HepG2 (cell line): Measurements from ENCODE around the gene WNK4. TPM values are rescaled to one million over a fixed set of nuclear protein-coding genes. Genes with fewer than 3 reads are reported as not detected.

Source experiments
- ELF4 ChIP-seq: sonication (generic); formaldehyde crosslinking; IDR thresholded peaks from 2 replicates; pipeline ENCODE4 v1.5.0; 2020; ENCODE audit warnings: missing genetic modification reagents, mild to moderate bottlenecking, moderate library complexity, borderline replicate concordance
- FOSL2 ChIP-seq: sonication (generic); formaldehyde crosslinking; IDR thresholded peaks from 2 replicates; pipeline ENCODE4 v1.4.0; 2020; ENCODE audit warnings: missing genetic modification reagents
- HBP1 ChIP-seq: IDR thresholded peaks from 2 replicates; pipeline ENCODE4 v1.6.1; 2016; ENCODE audit warnings: low read depth, control low read depth
- MAZ ChIP-seq, 2 experiments: sonication (generic) in 1 of 2; formaldehyde crosslinking in 1 of 2; IDR thresholded peaks; 2 replicates each; pipeline versions ENCODE4 v1.5.0 to v1.6.1; 2012 to 2020; ENCODE audit warnings: low read depth in 2 of 2, mild to moderate bottlenecking in 2 of 2, borderline replicate concordance in 1 of 2, improper control_type of control experiment in 1 of 2, low read length in 1 of 2, missing genetic modification reagents in 1 of 2, moderate library complexity in 1 of 2
- NCOA1 ChIP-seq: sonication (generic); formaldehyde crosslinking; IDR thresholded peaks from 2 replicates; pipeline ENCODE4 v1.9.0; 2021; ENCODE audit warnings: missing genetic modification reagents
- RARG ChIP-seq: sonication (generic); formaldehyde crosslinking; IDR thresholded peaks from 2 replicates; pipeline ENCODE4 v1.4.0; 2020; ENCODE audit warnings: low read depth, mild to moderate bottlenecking, missing genetic modification reagents
- RFX3 ChIP-seq: IDR thresholded peaks from 2 replicates; pipeline ENCODE4 v1.6.1; 2016; ENCODE audit warnings: missing biosample characterization, missing genetic modification reagents
- TFDP1 ChIP-seq: IDR thresholded peaks from 2 replicates; pipeline ENCODE4 v1.6.1; 2016; ENCODE audit warnings: missing compliant biosample characterization, missing genetic modification reagents, borderline replicate concordance
- TSC22D2 ChIP-seq: sonication (generic); formaldehyde crosslinking; IDR thresholded peaks from 2 replicates; pipeline ENCODE4 v1.5.1; 2020; ENCODE audit warnings: missing genetic modification reagents, mild to moderate bottlenecking, borderline replicate concordance
- ZNF329 ChIP-seq: sonication (generic); formaldehyde crosslinking; IDR thresholded peaks from 2 replicates; pipeline ENCODE4 v1.9.0; 2021; ENCODE audit warnings: low read depth, mild to moderate bottlenecking, missing genetic modification reagents
- ZNF335 ChIP-seq: sonication (generic); formaldehyde crosslinking; IDR thresholded peaks from 2 replicates; pipeline ENCODE4 v1.4.0; 2020; ENCODE audit warnings: missing genetic modification reagents
- polyA plus RNA-seq, 8 experiments: library from polyadenylated mRNA; depleted of rRNA in 3 of 8; stranded (reverse) in 7 of 8; unstranded in 1 of 8; fragments of >200 nt; fragmentation: Illumina TruSeq in 4 of 8; extraction: Trizol in 4 of 8; gene quantifications; 2 replicates each; pipeline versions ENCODE4 v1.2.1 to v1.2.3, GENCODE V29; 2011 to 2016; ENCODE audit warnings: low read depth in 4 of 8, missing spikeins in 1 of 8, mixed read lengths in 1 of 8; ENCODE audit not compliant: insufficient read depth in 1 of 8
- total RNA-seq, 5 experiments: library from RNA; depleted of rRNA; stranded (reverse); fragments of >200 nt; fragmentation: Illumina TruSeq; extraction: Trizol; gene quantifications; 2 replicates each; pipeline ENCODE4 v1.2.3, GENCODE V29; 2016; ENCODE audit warnings: low read depth in 1 of 5
- TF ChIP-seq, protein P1 (sequence below): sonication (generic); formaldehyde crosslinking; IDR thresholded peaks from 2 replicates; pipeline ENCODE4 v1.4.0; 2020; ENCODE audit warnings: missing genetic modification reagents, borderline replicate concordance
- TF ChIP-seq, protein P2 (sequence below): sonication (generic); formaldehyde crosslinking; IDR thresholded peaks from 2 replicates; pipeline ENCODE4 v1.4.0; 2020; ENCODE audit warnings: mild to moderate bottlenecking, low read depth, missing genetic modification reagents
- TF ChIP-seq, protein P3 (sequence below): sonication (generic); formaldehyde crosslinking; IDR thresholded peaks from 2 replicates; pipeline ENCODE4 v1.5.0; 2020; ENCODE audit warnings: mild to moderate bottlenecking, missing genetic modification reagents
- TF ChIP-seq, protein P4 (sequence below): sonication (generic); formaldehyde crosslinking; conservative IDR thresholded peaks from 2 replicates; pipeline ENCODE4 v1.4.0; 2020; ENCODE audit warnings: mild to moderate bottlenecking, missing genetic modification reagents, moderate library complexity

Gene WNK4
- total and polyA plus RNA-seq, 2 of the 13 experiments (the other 11 are each of a cell fraction or from before 2014, with no cell fraction given): 2.7 to 13.7 TPM

DNA sequence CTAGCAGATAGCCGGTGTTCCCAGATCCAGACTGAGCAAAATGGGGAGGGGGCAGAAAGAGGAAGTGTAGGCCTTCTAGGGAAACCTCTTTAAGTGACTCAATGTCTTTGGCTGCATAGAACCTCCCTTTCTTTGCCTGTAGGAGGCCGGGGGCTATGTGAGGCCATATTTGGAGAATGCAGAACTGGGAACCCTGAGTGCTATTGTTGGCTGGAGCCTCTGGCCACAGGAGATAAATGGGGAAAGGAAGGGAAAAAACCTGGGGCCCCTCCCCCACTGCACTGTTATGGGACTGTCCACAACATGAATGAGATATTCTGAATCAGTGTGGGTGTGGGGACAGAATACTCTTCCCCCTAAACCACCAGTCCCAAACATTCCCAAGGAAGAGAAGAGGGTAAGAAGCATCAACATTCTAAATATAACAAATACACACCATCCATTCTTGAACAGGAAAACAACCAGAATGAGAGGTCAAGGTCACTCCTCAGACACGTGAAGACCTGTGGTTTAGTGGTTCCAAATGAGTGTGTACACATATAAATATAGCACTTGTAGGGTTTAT lies 4.8 kb upstream of the WNK4 start (continued):
- TF ChIP-seq ZNF335: no peak
- TF ChIP-seq NCOA1 (CRISPR knock-in tag): no peak
- TF ChIP-seq ELF4 (CRISPR knock-in tag): no peak
- no peak for TF ChIP-seq RARG (CRISPR knock-in tag)
- TF ChIP-seq, protein P1, sequence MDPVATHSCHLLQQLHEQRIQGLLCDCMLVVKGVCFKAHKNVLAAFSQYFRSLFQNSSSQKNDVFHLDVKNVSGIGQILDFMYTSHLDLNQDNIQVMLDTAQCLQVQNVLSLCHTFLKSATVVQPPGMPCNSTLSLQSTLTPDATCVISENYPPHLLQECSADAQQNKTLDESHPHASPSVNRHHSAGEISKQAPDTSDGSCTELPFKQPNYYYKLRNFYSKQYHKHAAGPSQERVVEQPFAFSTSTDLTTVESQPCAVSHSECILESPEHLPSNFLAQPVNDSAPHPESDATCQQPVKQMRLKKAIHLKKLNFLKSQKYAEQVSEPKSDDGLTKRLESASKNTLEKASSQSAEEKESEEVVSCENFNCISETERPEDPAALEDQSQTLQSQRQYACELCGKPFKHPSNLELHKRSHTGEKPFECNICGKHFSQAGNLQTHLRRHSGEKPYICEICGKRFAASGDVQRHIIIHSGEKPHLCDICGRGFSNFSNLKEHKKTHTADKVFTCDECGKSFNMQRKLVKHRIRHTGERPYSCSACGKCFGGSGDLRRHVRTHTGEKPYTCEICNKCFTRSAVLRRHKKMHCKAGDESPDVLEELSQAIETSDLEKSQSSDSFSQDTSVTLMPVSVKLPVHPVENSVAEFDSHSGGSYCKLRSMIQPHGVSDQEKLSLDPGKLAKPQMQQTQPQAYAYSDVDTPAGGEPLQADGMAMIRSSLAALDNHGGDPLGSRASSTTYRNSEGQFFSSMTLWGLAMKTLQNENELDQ (CRISPR knock-in tag): no peak
- TF ChIP-seq TFDP1 (CRISPR knock-in tag): no peak
- no peak for TF ChIP-seq TSC22D2 (CRISPR knock-in tag)
- TF ChIP-seq ZNF329: no peak
- TF ChIP-seq FOSL2 (CRISPR knock-in tag): no peak
- no peak for TF ChIP-seq RFX3
- TF ChIP-seq, protein P2, sequence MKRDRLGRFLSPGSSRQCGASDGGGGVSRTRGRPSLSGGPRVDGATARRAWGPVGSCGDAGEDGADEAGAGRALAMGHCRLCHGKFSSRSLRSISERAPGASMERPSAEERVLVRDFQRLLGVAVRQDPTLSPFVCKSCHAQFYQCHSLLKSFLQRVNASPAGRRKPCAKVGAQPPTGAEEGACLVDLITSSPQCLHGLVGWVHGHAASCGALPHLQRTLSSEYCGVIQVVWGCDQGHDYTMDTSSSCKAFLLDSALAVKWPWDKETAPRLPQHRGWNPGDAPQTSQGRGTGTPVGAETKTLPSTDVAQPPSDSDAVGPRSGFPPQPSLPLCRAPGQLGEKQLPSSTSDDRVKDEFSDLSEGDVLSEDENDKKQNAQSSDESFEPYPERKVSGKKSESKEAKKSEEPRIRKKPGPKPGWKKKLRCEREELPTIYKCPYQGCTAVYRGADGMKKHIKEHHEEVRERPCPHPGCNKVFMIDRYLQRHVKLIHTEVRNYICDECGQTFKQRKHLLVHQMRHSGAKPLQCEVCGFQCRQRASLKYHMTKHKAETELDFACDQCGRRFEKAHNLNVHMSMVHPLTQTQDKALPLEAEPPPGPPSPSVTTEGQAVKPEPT (CRISPR knock-in tag): no peak
- TF ChIP-seq, protein P3, sequence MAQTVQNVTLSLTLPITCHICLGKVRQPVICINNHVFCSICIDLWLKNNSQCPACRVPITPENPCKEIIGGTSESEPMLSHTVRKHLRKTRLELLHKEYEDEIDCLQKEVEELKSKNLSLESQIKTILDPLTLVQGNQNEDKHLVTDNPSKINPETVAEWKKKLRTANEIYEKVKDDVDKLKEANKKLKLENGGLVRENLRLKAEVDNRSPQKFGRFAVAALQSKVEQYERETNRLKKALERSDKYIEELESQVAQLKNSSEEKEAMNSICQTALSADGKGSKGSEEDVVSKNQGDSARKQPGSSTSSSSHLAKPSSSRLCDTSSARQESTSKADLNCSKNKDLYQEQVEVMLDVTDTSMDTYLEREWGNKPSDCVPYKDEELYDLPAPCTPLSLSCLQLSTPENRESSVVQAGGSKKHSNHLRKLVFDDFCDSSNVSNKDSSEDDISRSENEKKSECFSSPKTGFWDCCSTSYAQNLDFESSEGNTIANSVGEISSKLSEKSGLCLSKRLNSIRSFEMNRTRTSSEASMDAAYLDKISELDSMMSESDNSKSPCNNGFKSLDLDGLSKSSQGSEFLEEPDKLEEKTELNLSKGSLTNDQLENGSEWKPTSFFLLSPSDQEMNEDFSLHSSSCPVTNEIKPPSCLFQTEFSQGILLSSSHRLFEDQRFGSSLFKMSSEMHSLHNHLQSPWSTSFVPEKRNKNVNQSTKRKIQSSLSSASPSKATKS (CRISPR knock-in tag): no peak
- TF ChIP-seq, protein P4, sequence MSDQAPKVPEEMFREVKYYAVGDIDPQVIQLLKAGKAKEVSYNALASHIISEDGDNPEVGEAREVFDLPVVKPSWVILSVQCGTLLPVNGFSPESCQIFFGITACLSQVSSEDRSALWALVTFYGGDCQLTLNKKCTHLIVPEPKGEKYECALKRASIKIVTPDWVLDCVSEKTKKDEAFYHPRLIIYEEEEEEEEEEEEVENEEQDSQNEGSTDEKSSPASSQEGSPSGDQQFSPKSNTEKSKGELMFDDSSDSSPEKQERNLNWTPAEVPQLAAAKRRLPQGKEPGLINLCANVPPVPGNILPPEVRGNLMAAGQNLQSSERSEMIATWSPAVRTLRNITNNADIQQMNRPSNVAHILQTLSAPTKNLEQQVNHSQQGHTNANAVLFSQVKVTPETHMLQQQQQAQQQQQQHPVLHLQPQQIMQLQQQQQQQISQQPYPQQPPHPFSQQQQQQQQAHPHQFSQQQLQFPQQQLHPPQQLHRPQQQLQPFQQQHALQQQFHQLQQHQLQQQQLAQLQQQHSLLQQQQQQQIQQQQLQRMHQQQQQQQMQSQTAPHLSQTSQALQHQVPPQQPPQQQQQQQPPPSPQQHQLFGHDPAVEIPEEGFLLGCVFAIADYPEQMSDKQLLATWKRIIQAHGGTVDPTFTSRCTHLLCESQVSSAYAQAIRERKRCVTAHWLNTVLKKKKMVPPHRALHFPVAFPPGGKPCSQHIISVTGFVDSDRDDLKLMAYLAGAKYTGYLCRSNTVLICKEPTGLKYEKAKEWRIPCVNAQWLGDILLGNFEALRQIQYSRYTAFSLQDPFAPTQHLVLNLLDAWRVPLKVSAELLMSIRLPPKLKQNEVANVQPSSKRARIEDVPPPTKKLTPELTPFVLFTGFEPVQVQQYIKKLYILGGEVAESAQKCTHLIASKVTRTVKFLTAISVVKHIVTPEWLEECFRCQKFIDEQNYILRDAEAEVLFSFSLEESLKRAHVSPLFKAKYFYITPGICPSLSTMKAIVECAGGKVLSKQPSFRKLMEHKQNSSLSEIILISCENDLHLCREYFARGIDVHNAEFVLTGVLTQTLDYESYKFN (CRISPR knock-in tag): 0 out of 2 replicates have a peak, but pooled peaks have one; percentile 17
- no peak for TF ChIP-seq MAZ (IDR thresholded peaks at IDR 0.05; ENCODE audit: borderline replicate concordance, low read depth, low read length)
- TF ChIP-seq MAZ (CRISPR knock-in tag; IDR thresholded peaks at IDR 0.05; ENCODE audit: low read depth): no peak
- no peak for TF ChIP-seq HBP1 (CRISPR knock-in tag)
